Stimulated activated effector memory CD8-positive, alpha-beta T cell treated with anti-CD3 and anti-CD28 coated beads, Interleukin-12 subunit alpha, Interleukin-12 subunit beta, amount 100 ng/mL, for 72 hours (primary cell): ENCODE data around the gene GARS1.
"Not testable (repeated sequence)": the region's sequence is repeated elsewhere in the genome, so short reads cannot be mapped to it uniquely, and the experiment has no call there.

Experiments used
- ATAC-seq: fragments of 150-1000 bp; cut with Tn5 transposase; 2 replicates; pipeline ENCODE4 v1.10.0; 2021
- DNase-seq, 2 donors: peaks; one replicate each; pipeline ENCODE4 v3.0.0; 2021 to 2022; ENCODE audit warnings: low spot score in 2 of 2
- H3K27ac Mint-ChIP-seq: one replicate; pipeline ENCODE4 v1.8.0; 2022; ENCODE audit warnings: mild to moderate bottlenecking, mixed read lengths
- H3K36me3 Mint-ChIP-seq: one replicate; pipeline ENCODE4 v1.8.0; 2022; ENCODE audit warnings: mild to moderate bottlenecking, mixed read lengths
- H3K4me1 Mint-ChIP-seq: one replicate; pipeline ENCODE4 v1.8.0; 2022; ENCODE audit warnings: mixed read lengths
- H3K4me3 Mint-ChIP-seq: one replicate; pipeline ENCODE4 v1.8.0; 2022; ENCODE audit warnings: mild to moderate bottlenecking, mixed read lengths
- H3K9me3 Mint-ChIP-seq: one replicate; pipeline ENCODE4 v1.8.0; 2022; ENCODE audit warnings: mixed read lengths

The GARS1 gene

DNA sequence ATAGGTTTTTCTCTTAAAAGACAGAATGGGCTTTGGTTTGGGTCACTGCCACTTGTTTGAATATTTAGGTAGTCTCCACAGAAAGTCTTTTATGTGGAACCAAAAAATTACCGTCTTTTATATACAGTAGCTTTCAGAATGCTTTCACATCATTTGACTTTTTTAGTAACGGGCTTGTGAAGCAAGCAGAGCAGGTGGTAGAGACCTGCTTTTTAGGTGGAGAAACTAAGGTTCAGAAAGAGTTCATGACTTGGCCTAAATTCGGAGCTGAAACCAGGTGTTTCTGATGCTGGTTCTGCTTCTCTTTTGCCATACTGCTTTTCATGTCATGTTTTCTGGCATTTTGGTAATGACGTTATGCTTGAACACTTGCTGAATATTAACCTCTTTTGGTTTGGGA lies 36.3 kb downstream of the GARS1 start:
- no peak for DNase-seq
- H3K9me3 Mint-ChIP-seq = no peaks in the 10 kb centered on the region
- peaks cover 11% of the 10 kb centered on the region for H3K4me1 Mint-ChIP-seq
- no peak overlapping the region for H3K4me3 Mint-ChIP-seq
- H3K27ac Mint-ChIP-seq = no peak overlapping the region
- H3K36me3 Mint-ChIP-seq = peaks cover 100% of the 10 kb centered on the region
- no peak for ATAC-seq

DNA sequence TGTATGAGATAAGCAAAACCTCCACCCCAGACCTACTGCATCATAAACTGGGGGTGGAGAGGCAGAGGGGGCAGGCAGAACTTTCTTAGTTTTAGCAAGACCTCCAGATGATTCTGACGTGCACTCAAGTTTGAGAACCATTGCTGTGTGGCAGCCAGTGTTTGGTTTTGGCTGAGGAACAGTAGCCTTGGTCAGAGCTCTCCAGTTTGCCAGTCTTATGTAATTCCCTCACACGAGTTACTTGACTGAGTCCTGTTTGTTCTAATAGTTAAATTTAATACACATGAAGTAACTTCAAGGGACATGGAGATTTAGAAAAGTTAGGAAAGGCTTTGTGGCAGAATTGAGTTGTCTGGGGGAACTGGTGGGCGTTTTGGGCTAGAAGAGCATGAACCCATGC lies 38.5 kb downstream of the GARS1 start:
- H3K9me3 Mint-ChIP-seq = no peaks in the 10 kb centered on the region
- ATAC-seq (no peak), DNase-seq (no peak)
- no peak overlapping the region for H3K4me3 Mint-ChIP-seq
- H3K4me1 Mint-ChIP-seq = no peaks in the 10 kb centered on the region
- H3K27ac Mint-ChIP-seq = peak overlapping the region; percentile 52
- peaks cover 82% of the 10 kb centered on the region for H3K36me3 Mint-ChIP-seq

DNA sequence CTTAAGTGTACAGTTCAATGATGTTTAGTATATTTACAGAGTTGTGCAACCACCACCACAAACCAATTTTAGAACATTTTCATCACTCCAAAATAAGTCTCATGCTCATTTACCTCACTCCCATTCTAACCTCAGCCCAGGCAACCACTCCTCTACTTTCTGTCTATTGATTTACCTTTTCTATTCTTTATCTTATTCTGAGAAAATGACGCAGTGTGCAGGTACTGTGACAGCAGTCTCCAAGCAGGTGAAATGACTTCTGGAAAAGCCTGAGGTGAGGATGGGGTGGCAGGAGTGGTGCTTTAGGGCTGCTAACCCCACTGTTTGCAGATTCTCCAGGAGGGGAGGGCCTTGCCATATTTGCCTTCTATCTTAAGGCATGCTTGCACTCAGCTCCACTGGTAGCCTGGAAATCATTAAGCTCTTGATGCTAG lies 39.5 kb downstream of the GARS1 start:
- ATAC-seq = no peak
- H3K36me3 Mint-ChIP-seq = peaks cover 72% of the 10 kb centered on the region
- H3K27ac Mint-ChIP-seq = peak overlapping the region; percentile 32
- no peaks in the 10 kb centered on the region for H3K9me3 Mint-ChIP-seq
- no peak overlapping the region for H3K4me3 Mint-ChIP-seq
- no peak for DNase-seq
- no peaks in the 10 kb centered on the region for H3K4me1 Mint-ChIP-seq

DNA sequence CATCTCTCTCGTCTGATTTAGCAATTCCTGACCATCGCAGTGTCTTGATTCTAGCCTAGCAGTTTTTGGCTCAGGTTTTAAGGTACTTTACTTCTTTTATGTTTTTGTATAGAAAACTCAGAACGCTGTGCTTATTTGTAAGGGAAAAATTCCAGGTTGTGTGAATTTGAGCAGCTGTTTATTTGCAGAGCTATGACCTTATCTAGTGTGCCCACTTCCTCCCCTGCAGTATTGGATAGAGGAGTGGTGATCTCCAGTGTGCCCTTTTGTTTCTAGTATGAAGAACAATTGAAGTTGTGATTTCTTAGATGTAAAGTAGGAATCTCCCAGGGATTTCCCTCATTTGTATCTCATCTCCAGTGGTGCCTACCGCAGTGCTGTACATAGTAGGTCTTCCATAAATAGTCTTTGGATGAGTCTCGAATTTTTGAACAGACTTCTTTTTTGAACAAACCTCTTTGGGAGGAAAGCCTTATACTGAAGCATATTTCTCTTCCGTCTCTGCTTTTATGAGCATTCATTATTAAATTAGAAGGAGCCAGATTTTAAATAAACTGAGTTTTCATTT lies 40.0 kb downstream of the GARS1 start:
- Mint-ChIP-seq H3K27ac (peak overlapping the region; percentile 32), H3K36me3 (peaks cover 67% of the 10 kb centered on the region), H3K9me3 (no peaks in the 10 kb centered on the region), H3K4me3 (no peak overlapping the region), H3K4me1 (no peaks in the 10 kb centered on the region)
- ATAC-seq (no peak), DNase-seq (peak in 1 of 2 donors; percentile 13)

DNA sequence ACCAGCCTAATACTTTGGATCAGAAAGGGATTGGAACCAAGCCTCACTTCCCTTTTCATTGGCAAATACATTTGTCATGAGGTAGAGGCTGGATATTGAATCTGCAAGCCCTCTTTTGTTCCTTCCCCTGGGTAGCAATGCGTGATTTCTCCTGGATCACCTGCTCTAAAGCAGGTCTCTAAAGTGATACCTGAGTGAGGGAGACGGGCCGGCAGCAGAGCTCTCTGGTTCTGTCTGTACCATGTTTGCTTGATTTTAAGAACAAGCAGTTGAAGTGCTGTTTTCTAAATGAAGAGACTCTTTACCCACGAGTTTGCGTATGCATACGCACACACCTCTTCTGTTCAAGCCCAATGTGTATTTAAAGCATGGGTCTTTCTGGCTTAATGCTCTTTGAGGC lies 41.1 kb downstream of the GARS1 start:
- ATAC-seq = no peak
- no peaks in the 10 kb centered on the region for H3K4me1 Mint-ChIP-seq
- H3K4me3 Mint-ChIP-seq = no peak overlapping the region
- peak in 1 of 2 donors; percentile 44 for DNase-seq
- no peak overlapping the region for H3K27ac Mint-ChIP-seq
- no peaks in the 10 kb centered on the region for H3K9me3 Mint-ChIP-seq
- peaks cover 56% of the 10 kb centered on the region for H3K36me3 Mint-ChIP-seq

DNA sequence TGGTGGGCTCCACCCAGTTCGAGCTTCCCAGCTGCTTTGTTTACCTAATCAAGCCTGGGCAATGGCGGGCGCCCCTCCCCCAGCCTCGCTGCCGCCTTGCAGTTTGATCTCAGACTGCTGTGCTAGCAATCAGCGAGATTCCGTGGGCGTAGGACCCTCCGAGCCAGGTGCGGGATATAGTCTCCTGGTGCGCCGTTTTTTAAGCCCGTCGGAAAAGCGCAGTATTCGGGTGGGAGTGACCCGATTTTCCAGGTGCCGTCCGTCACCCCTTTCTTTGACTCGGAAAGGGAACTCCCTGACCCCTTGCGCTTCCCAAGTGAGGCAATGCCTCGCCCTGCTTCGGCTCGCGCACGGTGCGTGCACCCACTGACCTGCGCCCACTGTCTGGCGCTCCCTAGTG lies 47.6 kb downstream of the GARS1 start:
- H3K36me3 Mint-ChIP-seq = peaks cover 14% of the 10 kb centered on the region
- H3K4me1 Mint-ChIP-seq, H3K4me3 Mint-ChIP-seq, ATAC-seq, H3K27ac Mint-ChIP-seq, H3K9me3 Mint-ChIP-seq: not testable (repeated sequence)
- peak in 1 of 2 donors; percentile 1 for DNase-seq

DNA sequence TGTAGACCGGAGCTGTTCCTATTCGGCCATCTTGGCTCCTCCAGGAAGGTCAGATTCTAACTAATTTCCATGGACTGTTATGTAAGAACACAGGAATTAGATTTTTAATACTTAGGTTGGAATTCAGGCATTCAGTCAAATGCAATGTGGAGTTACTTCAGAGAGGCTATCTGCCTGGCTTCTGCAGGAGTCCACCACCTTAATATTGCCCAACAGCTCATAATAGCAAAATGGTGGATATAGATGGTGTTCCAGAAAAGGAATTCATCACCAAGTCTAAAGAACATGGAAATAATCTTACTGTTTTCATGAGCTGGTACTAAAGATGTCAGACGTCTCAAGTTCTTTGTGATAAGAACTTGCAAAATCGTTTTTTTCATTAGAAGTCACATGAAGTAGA lies 48.1 kb downstream of the GARS1 start:
- H3K9me3 Mint-ChIP-seq = no peaks in the 10 kb centered on the region

DNA sequence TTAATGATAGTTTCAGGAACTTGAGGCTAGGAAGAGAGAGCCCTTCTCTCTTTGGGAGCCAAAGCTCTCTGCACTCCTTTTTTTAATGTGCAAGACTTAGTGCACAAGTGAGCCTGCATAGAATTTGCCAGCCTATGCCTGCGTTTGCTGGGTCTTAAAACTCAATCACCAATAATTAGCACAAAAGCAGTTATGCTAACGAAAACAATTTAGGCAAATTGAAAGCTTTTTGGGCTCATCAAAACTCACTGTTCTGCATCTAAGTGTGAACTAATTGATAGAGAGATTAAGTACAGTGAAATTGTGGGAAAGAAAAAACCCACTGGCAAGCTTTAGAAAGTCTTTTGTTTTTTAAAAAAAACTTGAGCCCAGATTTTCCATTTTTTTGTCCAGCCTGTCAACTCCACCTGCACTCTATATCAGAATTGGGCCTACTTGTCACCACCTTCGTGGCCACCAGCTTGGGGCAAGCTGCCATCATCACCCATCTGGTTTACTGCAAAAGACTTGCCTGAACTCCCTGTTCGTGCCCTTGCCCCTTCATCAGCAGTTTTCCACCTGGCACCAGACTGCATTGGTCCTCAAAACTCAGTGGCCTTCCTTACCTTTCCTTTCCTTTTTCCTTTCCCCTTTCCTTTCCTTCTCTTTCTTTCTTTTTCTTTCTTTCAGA lies 49.7 kb downstream of the GARS1 start:
- Mint-ChIP-seq H3K4me3 (no peak overlapping the region), H3K4me1 (no peaks in the 10 kb centered on the region)

More for the DNA sequence above, 48.1 kb downstream of the GARS1 start:
- Mint-ChIP-seq H3K36me3 (peaks cover 14% of the 10 kb centered on the region), H3K27ac (no peak overlapping the region), H3K4me3 (no peak overlapping the region), H3K4me1 (no peaks in the 10 kb centered on the region)
- ATAC-seq (no peak), DNase-seq (no peak)

DNA sequence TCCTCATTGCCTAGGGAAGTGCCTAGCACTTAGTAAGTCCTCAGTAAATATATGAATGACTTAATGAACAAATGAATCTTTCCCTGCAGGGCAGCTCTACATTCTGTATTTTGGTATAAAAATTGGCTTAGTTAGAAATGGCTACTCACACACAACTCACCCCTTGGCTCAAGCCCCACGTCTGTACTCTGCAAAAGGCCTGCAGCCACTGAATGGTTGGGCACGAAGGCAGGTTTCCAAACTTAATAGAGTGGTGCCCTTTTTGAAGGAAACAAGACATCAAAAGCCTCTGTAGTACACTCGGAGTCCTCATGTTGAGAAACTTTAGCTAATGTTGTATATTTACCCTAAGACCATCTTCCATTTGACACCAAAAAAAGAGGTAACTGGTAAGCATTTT lies 51.0 kb downstream of the GARS1 start:
- no peaks in the 10 kb centered on the region for H3K4me1 Mint-ChIP-seq
- no peak overlapping the region for H3K4me3 Mint-ChIP-seq
- H3K36me3 Mint-ChIP-seq = peaks cover 14% of the 10 kb centered on the region

More for the DNA sequence above, 49.7 kb downstream of the GARS1 start:
- H3K27ac Mint-ChIP-seq = peak overlapping the region; percentile 71
- no peak for ATAC-seq
- H3K36me3 Mint-ChIP-seq = peaks cover 14% of the 10 kb centered on the region
- no peaks in the 10 kb centered on the region for H3K9me3 Mint-ChIP-seq
- no peak for DNase-seq

DNA sequence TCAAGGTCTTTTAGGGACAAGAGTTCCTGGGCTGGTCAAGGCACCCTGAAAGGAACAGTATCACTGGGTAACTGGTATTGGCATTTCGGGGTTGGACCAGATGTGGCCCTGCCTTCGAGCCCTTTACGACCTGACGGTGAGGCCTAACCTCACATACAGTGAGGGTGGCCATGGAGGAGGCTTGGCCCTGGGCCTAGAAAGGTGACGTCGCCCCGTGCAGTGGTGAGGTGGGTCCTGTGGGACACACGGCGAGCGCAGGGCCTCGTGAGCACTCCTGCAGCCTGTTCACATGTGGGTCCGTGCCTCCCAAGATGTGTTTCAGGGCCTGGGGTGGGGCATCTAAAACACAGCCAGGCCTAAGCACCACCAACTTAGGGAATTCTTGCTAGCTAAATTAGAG lies 51.5 kb downstream of the GARS1 start:
- no peak overlapping the region for H3K27ac Mint-ChIP-seq
- no peak for ATAC-seq
- H3K9me3 Mint-ChIP-seq = no peaks in the 10 kb centered on the region
- peaks cover 14% of the 10 kb centered on the region for H3K36me3 Mint-ChIP-seq
- no peaks in the 10 kb centered on the region for H3K4me1 Mint-ChIP-seq
- H3K4me3 Mint-ChIP-seq = no peak overlapping the region
- DNase-seq = no peak

More for the DNA sequence above, 51.0 kb downstream of the GARS1 start:
- DNase-seq (no peak), ATAC-seq (no peak)
- no peaks in the 10 kb centered on the region for H3K9me3 Mint-ChIP-seq
- no peak overlapping the region for H3K27ac Mint-ChIP-seq

DNA sequence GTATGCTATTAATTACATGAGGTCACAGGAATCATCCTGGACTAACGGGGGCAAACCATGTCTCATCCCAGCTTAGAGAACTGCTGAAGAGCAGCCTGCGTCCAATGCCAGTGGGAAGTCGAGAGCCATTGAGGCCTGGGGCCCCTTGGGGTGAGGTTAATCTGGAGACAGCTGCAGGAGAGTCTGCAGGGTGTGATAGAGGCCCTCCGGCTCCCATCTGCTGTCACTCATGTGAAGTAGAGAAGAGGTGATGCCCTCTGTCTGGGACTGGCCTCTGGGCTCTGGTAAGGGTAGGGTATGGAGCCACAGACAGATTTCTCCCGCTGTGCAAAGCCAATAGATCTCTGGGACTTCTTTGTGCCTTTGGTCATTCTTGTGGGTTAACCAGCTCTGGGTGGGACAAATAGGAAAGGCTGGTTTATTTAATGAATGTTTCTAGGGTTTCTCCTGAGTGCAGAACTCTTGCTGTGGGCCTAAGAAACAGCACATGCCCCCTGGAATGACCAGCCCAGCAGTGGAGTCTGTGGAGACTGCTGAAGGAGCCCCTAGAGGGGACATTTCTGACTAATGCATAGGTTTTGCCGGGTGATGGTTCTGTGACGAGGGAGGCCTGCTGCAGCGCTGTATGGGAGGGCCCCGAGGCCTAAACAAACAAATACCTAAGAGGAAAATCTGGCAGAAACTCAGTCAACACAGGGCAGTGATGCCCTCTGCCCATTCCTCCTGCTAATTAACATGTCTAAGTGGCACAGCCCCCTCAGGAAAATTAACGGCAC lies 53.1 kb downstream of the GARS1 start:
- no peak overlapping the region for H3K4me3 Mint-ChIP-seq
- H3K27ac Mint-ChIP-seq = peak overlapping the region; percentile 35
- DNase-seq (no peak), ATAC-seq (peak; percentile 8)
- no peaks in the 10 kb centered on the region for H3K4me1 Mint-ChIP-seq
- no peaks in the 10 kb centered on the region for H3K9me3 Mint-ChIP-seq
- peaks cover 14% of the 10 kb centered on the region for H3K36me3 Mint-ChIP-seq

DNA sequence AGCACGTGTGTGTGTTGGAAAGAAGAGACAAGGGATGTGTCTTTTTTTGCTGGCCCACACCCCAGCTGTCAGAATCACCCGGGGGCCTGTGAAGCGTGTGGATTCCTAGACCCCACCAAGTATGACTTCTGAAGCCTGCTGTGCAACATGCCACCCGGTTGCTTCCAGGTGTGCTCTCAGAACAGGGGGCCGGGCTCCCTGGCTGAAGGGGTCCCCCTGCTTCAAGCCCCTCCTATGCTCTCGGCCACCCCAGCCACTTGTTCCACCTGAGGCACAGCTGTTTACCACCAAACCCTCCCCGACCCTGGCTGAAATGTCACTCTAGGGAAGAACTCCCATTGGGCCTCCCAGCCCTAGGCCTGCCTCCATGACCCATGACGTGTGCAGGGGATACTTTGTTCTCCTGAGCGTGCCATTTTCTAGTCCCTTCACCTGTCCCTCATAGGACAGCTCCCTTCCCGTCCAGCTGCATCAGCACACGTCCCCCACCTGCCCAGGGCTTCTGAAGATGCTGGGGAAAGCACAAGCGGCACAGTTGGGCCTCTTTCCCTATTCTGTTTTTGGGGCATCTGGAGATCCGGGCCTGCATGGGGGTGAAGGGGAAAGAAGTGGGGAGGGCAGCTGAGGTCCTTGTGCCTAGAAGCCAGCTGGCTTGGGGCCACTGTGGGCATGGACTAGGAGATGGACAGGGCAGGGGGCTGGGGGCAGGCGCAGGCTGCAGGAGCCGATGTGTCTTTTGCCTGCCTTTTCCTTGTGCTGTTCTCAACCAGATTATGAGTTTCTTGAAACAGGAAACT lies 54.3 kb downstream of the GARS1 start:
- no peak for ATAC-seq
- H3K4me1 Mint-ChIP-seq = no peaks in the 10 kb centered on the region
- DNase-seq = no peak
- no peak overlapping the region for H3K4me3 Mint-ChIP-seq
- H3K36me3 Mint-ChIP-seq = peaks cover 14% of the 10 kb centered on the region
- H3K9me3 Mint-ChIP-seq = no peaks in the 10 kb centered on the region
- H3K27ac Mint-ChIP-seq = no peak overlapping the region

DNA sequence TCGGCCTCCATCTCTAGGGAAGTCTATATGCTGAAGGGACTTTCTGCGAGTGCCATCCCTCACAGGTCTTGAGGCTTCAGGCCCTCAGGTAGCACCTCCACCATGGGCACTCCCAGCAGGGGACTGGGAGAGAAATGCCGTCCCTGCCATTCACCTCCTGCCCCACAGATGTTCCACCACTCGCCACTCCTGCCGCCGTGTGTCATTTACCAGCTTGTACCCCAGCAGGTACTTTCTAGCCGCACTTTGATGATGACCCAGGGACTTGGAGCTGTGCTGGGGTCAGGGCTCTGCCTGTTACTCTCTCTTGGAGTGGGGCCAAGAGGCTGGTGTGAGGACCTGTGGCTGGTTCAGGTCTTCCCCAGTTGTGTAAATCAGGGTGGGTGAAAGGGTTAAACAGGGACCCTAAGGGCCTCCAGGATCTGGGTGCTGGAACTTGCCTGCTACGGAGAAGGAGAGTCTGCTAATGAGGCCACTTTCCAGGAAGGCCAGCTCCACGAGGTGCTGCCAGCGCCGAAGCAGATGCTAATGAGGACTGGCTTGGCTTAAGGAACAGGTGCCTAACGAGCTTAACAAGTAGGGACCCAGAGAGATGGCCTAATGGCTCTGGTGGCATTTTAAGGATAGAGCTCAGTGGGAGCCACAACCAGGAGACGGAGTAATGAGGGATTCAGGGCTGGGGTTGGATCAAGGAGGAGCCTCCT lies 55.2 kb downstream of the GARS1 start:
- no peaks in the 10 kb centered on the region for H3K4me1 Mint-ChIP-seq
- no peak overlapping the region for H3K27ac Mint-ChIP-seq
- DNase-seq = no peak
- no peak for ATAC-seq
- peaks cover 8% of the 10 kb centered on the region for H3K36me3 Mint-ChIP-seq
- no peaks in the 10 kb centered on the region for H3K9me3 Mint-ChIP-seq
- no peak overlapping the region for H3K4me3 Mint-ChIP-seq

DNA sequence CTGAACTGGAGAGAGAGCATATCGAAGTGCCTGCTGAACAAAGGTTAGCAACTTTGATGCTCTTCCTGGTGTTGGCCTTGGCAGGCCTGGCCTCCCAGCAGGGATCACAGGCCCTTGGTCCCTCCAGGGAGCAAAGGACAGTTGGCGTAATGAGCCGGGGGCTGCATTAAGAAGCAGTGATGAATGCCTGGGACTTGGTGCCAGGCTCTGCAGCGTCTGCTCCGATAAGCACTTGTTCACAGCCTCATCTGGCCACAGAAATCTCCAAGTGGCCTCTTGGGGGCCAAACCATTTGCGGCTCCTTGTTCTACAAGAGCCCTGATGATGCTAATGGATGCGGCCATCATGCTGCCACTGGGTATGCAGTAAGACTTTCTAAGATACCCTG lies 55.7 kb downstream of the GARS1 start:
- H3K4me3 Mint-ChIP-seq = no peak overlapping the region
- no peak for ATAC-seq
- H3K27ac Mint-ChIP-seq = no peak overlapping the region
- no peak for DNase-seq
- peaks cover 3% of the 10 kb centered on the region for H3K36me3 Mint-ChIP-seq
- no peaks in the 10 kb centered on the region for H3K9me3 Mint-ChIP-seq
- H3K4me1 Mint-ChIP-seq = no peaks in the 10 kb centered on the region

DNA sequence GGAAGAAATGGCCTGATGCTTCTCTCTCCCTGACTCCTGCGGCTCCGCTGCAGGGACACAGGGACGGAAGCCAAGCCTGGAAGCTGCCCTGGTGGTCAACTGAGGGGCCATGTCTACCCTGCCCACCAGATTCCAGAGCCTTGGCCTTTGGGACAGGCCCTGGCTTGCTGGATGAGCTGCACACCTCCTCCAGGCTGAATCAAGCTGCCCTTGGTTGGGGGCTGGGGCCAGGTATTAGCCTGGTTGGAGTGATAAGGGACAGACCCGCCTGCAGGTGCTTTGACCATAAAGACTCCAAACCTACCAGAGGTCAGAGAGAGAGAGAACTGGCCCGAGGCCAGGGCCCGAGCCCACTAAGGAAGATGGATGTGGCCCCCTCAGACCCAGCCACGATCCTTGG lies 57.5 kb downstream of the GARS1 start:
- Mint-ChIP-seq H3K9me3 (no peaks in the 10 kb centered on the region), H3K36me3 (no peaks in the 10 kb centered on the region), H3K27ac (no peak overlapping the region), H3K4me3 (no peak overlapping the region), H3K4me1 (no peaks in the 10 kb centered on the region)
- DNase-seq (no peak), ATAC-seq (no peak)
